Neuron (in vitro differentiated cells): ENCODE results near the gene MYOG.

Experiments used
- H2AFZ ChIP-seq: one replicate; pipeline ENCODE4 v1.6.1; 2013; ENCODE audit warnings: low read depth, mild to moderate bottlenecking, inconsistent platforms, low read length, moderate library complexity
- H3K27me3 ChIP-seq: one replicate; pipeline ENCODE4 v1.6.1; 2013; ENCODE audit warnings: low read length; ENCODE audit not compliant: insufficient read depth
- H3K36me3 ChIP-seq: one replicate; pipeline ENCODE4 v1.6.1; 2013; ENCODE audit warnings: low read length; ENCODE audit not compliant: insufficient read depth
- H3K4me1 ChIP-seq: one replicate; pipeline ENCODE4 v1.6.1; 2013; ENCODE audit warnings: low read length; ENCODE audit not compliant: insufficient read depth
- H3K4me3 ChIP-seq: 2 replicates; pipeline ENCODE4 v1.5.1; 2013; ENCODE audit warnings: mild to moderate bottlenecking, low read length, moderate library complexity
- H3K9me3 ChIP-seq: one replicate; pipeline ENCODE4 v1.6.1; 2013; ENCODE audit warnings: low read length

Gene MYOG

DNA sequence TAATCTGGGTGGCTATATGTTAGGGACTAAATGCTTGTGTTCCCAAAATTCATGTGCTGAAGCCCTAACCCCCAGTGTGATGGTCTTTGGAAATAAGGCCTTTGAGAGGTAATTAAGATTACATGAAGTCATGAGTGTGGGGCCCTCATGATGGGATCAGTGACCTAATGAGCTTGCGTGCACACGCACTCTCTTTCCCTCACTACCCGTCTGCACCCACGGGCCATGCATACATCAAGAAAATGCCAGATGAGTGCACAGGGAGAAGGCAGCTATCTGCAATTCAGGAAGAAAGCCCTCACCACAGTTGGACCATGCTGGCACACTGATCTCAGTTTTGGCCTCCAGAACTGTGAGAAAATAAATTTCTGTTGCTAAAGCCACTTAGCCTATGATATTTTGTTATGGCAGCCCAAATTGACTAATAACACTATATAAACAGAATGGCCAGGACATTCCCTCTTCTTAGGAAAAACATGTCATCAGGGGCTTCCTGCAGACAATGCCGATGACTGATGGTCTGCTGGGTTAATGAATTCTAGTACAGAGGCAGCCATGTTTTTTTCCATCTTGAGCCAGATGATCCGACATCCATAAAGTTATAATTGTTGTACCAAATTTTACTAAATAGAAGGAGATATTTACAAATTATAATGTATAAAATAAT lies 18.1 kb upstream of the MYOG start:
- H2AFZ ChIP-seq = no peak overlapping the region
- no peaks in the 10 kb centered on the region for H3K27me3 ChIP-seq
- no peaks in the 10 kb centered on the region for H3K36me3 ChIP-seq
- no peaks in the 10 kb centered on the region for H3K9me3 ChIP-seq
- H3K4me3 ChIP-seq = no peak overlapping the region
- no peaks in the 10 kb centered on the region for H3K4me1 ChIP-seq

DNA sequence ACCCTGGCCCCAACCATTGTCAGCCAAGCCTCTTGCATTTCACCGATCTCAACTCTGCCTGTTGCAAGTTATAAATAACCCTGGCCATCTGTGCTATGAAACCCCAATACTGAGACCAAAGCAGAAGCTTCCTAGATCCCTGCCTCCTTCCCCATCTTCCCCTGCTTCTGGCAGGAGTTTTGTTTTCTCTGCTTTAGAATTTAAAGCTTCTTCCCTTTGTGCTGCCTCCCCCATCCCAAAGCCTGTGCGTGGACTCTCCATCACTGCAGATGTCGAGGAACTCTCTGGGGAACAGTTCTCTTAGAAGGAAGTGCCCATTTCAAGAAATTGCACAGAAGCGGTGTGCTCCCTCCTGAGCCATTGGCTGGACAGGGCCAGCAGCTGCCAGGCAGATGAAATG lies 17.4 kb upstream of the MYOG start:
- H3K27me3 ChIP-seq = no peaks in the 10 kb centered on the region
- H2AFZ ChIP-seq = no peak overlapping the region
- no peaks in the 10 kb centered on the region for H3K36me3 ChIP-seq
- H3K9me3 ChIP-seq = no peaks in the 10 kb centered on the region
- no peaks in the 10 kb centered on the region for H3K4me1 ChIP-seq
- no peak overlapping the region for H3K4me3 ChIP-seq

DNA sequence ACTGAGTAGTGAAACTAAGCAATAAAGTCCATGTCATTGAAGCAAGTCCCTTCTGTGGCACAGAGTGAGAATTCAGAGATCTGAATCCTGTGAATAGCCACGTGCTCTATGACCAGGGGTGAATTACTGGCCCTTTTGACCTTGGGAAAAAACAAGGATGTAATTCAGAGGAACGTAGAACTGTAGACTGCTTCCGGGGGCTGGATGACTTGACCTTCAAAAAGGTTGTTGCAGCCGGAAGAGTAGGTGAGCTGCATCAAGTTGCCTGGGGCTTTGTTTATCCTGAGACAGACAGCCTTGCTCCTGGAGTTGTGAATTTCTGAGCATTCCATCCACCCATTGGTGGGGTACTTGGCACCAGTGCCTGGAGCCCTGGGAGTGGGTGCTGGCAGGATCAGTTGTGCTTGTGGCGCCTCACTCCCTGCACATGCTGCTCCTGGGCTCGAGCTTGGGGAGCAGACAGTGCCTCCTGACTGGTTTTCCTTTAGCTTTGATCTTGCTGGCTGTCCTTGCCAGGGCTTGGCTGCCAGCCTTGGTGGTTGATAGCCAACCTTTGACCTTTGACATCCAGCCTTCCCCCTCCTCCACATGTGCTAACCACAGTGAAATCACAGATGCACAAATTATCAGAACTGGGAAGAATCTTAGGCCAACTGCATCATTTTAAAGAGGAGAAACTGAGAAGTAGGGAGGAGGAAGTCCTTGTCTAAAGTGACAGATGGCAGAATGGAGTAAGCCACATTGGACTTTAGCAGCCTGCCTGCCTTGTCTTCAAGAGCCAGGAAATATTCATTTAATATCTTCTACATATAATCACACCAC lies 16.2 kb upstream of the MYOG start:
- Histone ChIP-seq H2AFZ (no peak overlapping the region), H3K4me1 (no peaks in the 10 kb centered on the region), H3K27me3 (no peaks in the 10 kb centered on the region), H3K9me3 (no peaks in the 10 kb centered on the region), H3K4me3 (no peak overlapping the region), H3K36me3 (no peaks in the 10 kb centered on the region)

DNA sequence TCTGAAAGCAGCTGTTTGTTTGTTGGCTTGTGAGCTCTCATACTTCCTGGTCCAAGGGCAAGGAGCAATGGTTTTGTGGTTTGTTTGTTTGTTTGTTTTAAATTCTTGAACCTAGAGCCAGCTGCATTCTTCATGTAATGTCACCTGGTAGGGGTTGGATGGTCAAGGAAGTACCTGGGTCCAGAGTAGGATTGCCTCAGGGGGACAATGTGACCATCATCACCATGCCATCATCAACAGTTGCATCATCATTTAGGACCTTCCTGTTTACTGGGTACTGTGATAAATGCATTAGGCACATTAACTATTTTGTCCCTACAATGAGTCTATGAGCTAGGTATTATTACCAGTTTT lies 14.7 kb upstream of the MYOG start:
- Histone ChIP-seq H3K4me1 (no peaks in the 10 kb centered on the region), H3K27me3 (no peaks in the 10 kb centered on the region), H3K9me3 (no peaks in the 10 kb centered on the region), H3K4me3 (no peak overlapping the region), H2AFZ (no peak overlapping the region), H3K36me3 (no peaks in the 10 kb centered on the region)

DNA sequence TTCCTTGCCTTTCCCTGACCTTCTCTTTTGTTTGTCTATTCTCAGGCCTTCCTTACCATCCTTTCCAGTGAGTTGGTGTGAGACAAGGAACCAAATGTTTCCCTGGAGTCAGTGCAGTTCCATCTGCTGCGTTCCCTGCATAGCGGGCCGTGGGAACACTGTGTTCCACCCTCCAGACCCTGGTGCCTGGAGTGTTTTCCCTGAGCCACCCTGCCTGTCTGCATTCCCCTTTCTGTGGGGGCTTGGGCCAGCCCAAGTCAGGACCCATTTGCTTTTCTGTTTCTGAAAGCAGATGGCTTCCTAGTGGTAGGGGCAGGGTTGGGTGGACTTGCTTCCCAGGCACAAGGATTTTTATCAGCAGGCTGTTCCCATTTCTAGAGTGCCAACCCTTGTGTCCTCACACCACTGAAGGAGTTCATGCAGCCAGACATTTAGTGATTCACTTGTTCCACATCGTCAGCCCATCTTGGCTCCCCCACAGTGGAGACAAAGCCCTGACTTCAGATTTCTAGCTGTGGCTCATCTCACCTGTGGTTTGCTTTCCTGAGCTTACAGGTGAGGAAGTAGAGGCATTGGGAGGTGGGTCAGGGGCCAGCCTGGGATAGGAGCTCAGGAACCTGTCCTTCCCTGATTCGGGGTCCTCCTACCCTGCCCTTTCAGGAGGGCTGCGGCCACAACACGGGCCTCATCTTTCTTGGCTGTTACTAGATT lies 14.1 kb upstream of the MYOG start:
- Histone ChIP-seq H3K27me3 (no peaks in the 10 kb centered on the region), H3K4me3 (no peak overlapping the region), H2AFZ (no peak overlapping the region), H3K4me1 (no peaks in the 10 kb centered on the region), H3K36me3 (no peaks in the 10 kb centered on the region), H3K9me3 (no peaks in the 10 kb centered on the region)

DNA sequence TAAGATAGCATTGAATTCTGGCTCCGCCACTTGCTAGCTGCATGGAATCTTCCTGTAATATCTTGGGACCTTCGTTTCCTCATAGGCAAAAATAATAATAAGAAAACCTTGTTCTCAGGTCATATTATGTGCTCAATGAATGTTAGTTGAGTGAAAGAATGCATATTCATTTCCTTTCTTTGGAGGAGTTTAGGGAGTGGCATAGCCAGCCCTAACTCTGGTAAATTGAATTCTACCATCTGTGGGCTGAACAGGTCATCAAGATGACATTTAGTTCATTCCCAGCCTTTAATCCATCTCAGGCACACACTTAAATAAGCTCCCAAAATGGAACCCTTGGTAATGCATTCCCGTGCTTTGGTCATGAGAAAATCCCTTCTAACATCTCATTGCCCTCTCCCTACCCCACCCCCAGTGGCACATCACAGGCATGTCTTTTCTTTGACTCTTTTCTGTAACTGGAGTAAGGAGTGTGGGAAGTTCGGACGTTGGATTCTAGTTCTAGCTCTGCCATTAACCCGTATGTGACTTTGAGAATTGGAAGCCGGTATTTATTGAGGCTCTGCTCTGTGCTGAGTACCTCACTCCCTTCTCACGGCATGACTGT lies 13.2 kb upstream of the MYOG start:
- H3K4me3 ChIP-seq = no peak overlapping the region
- H3K36me3 ChIP-seq = no peaks in the 10 kb centered on the region
- H3K27me3 ChIP-seq = no peaks in the 10 kb centered on the region
- no peaks in the 10 kb centered on the region for H3K4me1 ChIP-seq
- no peaks in the 10 kb centered on the region for H3K9me3 ChIP-seq
- no peak overlapping the region for H2AFZ ChIP-seq

DNA sequence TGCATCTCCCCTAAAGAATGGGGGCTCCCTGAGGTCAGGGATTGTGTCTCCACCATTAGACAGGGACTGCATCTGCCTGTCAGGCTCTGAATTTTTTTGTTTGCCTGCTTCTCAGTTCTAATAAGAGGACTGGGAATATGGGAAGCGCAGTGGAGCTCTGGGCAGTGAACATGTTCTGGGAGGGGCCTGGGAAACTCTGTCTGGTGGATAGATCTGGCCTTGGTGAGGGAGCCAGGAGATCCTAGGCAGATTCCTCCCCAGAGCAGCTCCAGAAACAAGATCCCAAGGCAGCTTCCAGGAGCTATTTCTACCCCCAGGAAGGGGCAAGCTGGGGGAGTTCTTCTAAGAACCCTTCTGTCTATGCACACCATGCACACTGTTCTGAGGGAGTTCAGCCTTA lies 12.6 kb upstream of the MYOG start:
- Histone ChIP-seq H3K27me3 (no peaks in the 10 kb centered on the region), H3K4me3 (no peak overlapping the region), H2AFZ (no peak overlapping the region), H3K4me1 (no peaks in the 10 kb centered on the region), H3K36me3 (no peaks in the 10 kb centered on the region), H3K9me3 (no peaks in the 10 kb centered on the region)

DNA sequence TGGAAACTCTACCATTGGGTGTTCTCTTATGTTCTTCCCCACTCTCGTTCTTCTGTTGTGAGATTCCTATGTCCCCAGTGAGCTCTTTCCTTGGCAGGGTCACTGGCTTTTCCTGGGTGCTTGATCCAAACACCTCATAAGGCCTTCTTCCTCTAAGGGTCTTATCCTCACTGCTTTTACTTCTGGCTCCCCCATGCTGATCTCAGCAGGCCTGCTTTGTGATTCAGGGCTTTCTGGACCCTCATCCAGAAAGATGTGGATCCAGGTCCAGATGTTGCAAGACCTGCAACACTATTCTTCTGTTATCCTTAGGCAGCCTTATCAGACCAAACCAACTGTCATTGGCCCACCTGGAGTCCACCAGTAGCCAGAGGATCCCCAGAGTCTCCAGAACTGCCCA lies 11.2 kb upstream of the MYOG start:
- no peak overlapping the region for H3K4me3 ChIP-seq
- no peak overlapping the region for H2AFZ ChIP-seq
- H3K27me3 ChIP-seq = no peaks in the 10 kb centered on the region
- H3K9me3 ChIP-seq = no peaks in the 10 kb centered on the region
- no peaks in the 10 kb centered on the region for H3K36me3 ChIP-seq
- no peaks in the 10 kb centered on the region for H3K4me1 ChIP-seq

DNA sequence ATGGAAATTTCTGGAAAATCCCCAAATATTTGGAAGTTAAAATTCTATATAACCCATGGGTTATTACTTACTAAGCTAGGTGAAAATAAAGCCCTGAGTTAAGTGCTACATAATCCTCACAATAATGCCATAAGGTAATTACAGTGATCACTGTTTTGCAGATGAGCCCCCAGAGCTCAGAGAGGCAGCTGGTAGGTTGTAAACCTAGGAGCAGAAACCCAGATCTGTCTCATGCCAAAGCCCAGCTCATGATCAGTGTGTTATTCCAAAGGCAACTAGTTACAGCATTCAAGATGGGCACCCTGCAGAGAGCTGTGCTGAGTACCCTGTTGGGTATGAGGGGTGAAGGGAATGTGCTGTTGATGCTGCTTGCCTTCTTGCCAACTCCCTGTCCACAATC lies 10.8 kb upstream of the MYOG start:
- Histone ChIP-seq H3K4me1 (no peaks in the 10 kb centered on the region), H3K4me3 (no peak overlapping the region), H3K27me3 (no peaks in the 10 kb centered on the region), H2AFZ (no peak overlapping the region), H3K36me3 (no peaks in the 10 kb centered on the region), H3K9me3 (no peaks in the 10 kb centered on the region)

DNA sequence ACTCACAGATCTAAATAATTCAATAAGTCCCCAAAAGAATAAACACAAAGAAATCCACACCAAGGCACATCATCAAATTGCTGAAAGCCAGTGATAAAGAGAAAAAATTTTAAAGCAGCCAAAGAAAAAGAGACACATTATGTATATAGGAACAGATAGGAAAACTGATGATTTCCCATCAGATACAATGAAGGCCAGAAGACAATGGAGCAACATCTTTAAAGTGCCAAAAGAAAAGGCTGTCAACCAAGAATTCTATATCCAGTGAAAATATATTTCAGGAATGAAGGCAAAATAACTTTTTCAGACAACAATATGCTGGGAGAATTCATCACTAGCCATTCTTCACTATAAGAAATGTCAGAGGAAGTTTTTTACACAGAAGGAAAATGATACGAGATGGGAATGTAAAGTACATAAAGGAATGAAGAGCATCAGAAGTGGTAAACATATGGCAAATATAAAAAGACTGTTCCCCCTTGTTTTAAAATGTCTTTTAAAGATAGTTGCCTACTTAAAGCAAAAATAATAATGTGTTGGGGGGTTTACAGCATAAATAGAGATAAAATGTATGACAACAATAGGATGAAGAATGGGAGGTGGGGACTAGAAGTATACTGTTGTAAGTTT lies 9.4 kb upstream of the MYOG start:
- no peaks in the 10 kb centered on the region for H3K9me3 ChIP-seq
- peaks cover 4% of the 10 kb centered on the region for H3K27me3 ChIP-seq
- H3K4me1 ChIP-seq = no peaks in the 10 kb centered on the region
- no peaks in the 10 kb centered on the region for H3K36me3 ChIP-seq
- no peak overlapping the region for H3K4me3 ChIP-seq
- H2AFZ ChIP-seq = no peak overlapping the region

DNA sequence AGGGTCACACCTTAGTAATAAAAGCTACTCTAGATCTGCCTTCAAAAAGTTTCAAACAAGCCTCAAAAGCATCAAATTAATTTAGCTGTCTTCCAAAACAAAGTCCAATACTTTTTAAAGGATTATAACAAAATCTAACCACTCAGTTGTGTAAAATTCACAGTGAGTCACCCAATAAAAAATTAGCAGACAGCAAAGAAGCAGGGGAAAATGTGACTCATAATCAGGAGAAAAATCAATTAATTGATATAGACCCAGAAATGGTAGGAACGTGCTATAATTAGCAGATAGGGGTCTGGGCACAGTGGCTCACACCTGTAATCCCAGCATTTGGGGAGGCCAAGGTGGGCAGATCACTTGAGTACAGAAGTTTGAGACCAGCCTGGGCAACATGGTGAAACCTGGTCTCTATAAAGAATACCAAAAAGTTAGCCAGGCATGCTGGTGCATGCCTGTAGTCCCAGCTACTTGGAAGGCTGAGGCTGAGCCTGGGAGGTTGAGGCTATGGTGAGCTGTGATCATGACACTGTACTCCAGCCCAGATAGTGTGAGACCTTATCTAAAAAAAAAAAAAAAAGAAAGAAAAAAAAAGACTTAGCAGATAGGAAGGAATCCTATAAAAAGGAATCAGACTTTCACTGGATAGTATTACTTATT lies 8.1 kb upstream of the MYOG start:
- no peaks in the 10 kb centered on the region for H3K36me3 ChIP-seq
- peaks cover 4% of the 10 kb centered on the region for H3K27me3 ChIP-seq
- H3K9me3 ChIP-seq = no peaks in the 10 kb centered on the region
- no peak overlapping the region for H3K4me3 ChIP-seq
- no peak overlapping the region for H2AFZ ChIP-seq
- no peaks in the 10 kb centered on the region for H3K4me1 ChIP-seq

DNA sequence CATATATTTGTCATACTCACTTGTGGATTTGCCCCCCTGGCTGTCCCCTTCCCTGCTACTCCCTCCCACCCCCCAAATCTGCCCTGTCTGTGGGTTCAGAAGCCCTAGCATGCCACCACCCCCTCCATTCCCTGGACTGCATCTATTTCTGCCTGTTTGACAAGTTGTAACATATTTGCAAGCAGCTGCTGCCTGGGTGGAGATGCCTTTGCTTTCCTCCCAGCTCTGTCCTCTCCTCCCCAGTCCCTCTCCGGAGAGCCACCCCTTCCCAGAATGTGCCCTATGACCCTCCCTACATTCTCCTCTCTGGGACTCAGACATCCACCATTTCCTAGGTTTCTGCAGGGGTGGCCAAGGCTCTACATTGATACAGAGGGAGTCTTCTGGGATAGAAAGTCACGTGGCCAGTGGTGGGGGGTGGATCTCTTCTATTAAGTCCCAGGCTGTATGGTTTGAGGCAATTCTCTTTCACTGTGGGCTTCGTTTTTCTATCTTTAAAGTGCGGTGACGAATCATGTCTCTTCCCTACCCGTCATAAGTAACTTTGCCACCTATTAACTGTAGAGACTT lies 6.0 kb upstream of the MYOG start:
- H3K4me3 ChIP-seq = no peak overlapping the region
- H3K27me3 ChIP-seq = peaks cover 8% of the 10 kb centered on the region
- no peaks in the 10 kb centered on the region for H3K4me1 ChIP-seq
- no peak overlapping the region for H2AFZ ChIP-seq
- H3K36me3 ChIP-seq = no peaks in the 10 kb centered on the region
- no peaks in the 10 kb centered on the region for H3K9me3 ChIP-seq
